Uterus (tissue), 4 donors: Measurements from ENCODE around the gene ASCC3. TPM values are rescaled to one million over a fixed set of nuclear protein-coding genes. Genes with fewer than 3 reads are reported as not detected.
"Not testable (repeated sequence)": the region's sequence is repeated elsewhere in the genome, so short reads cannot be mapped to it uniquely, and the experiment has no call there.

Experiments used
- DNase-seq, 2 donors: peaks; one replicate each; pipeline ENCODE4 v3.0.0-alpha.2; 2019 to 2020
- H3K27ac ChIP-seq, 2 donors: fragments of 200-600 bp; sonication (generic); 1 replicate in 1 of 2; 2 replicates in 1 of 2; pipeline ENCODE4 v1.5.1; 2016 to 2018
- H3K27me3 ChIP-seq, 2 donors: fragments of 200-600 bp; sonication (generic); one replicate each; pipeline ENCODE4 v1.5.1; 2018 to 2019; ENCODE audit warnings: control low read depth in 1 of 2
- H3K36me3 ChIP-seq, 2 donors: fragments of 200-600 bp; sonication (generic); one replicate each; pipeline ENCODE4 v1.5.1; 2019; ENCODE audit warnings: control low read depth in 1 of 2
- H3K4me1 ChIP-seq, 2 donors: fragments of 200-600 bp; sonication (generic); one replicate each; pipeline ENCODE4 v1.5.1; 2018 to 2019; ENCODE audit warnings: control low read depth in 1 of 2
- H3K4me3 ChIP-seq, 2 donors: fragments of 200-600 bp; sonication (generic); 1 replicate in 1 of 2; 2 replicates in 1 of 2; pipeline ENCODE4 v1.5.1; 2018 to 2019; ENCODE audit warnings: mild to moderate bottlenecking in 1 of 2
- H3K9me3 ChIP-seq, 2 donors: fragments of 200-600 bp; sonication (generic); one replicate each; pipeline ENCODE4 v1.5.1; 2019; ENCODE audit warnings: control low read depth in 1 of 2
- CTCF ChIP-seq, 4 experiments: fragments of 200-600 bp in 2 of 4; fragments of 450-650 bp in 2 of 4; sonication (generic) in 2 of 4; IDR thresholded peaks; one replicate each; pipeline ENCODE4 v1.5.1; 2016 to 2019; ENCODE audit warnings: antibody characterized with exemption in 4 of 4, mild to moderate bottlenecking in 2 of 4, moderate library complexity in 1 of 4
- POLR2A ChIP-seq, 2 donors: fragments of 450-650 bp; IDR thresholded peaks; one replicate each; pipeline ENCODE4 v1.6.1; 2016; ENCODE audit warnings: antibody characterized with exemption in 2 of 2, mild to moderate bottlenecking in 1 of 2, moderate library complexity in 1 of 2
- intact Hi-C: fragments of 100-400 bp; cut with DNase I; formaldehyde crosslinking; loops from one replicate; pipeline ENCODE4 v1.15.1; 2023; ENCODE audit warnings: low total_unique reads
- total RNA-seq, 4 donors: library from RNA; depleted of rRNA in 3 of 4; stranded (reverse); fragments of >200 nt in 3 of 4; gene quantifications; one replicate each; pipeline versions ENCODE4 v1.1.0 to v1.2.4, GENCODE V29; 2014 to 2023
- donor health status: DM: yes; HTN: yes; CAD: no.

ASCC3 gene
- total RNA-seq, 4 donors from 2014 or later, result 14.3 to 92.4 (median 33.2) TPM

GRCh38 chr6:100775667-100776066 lies 105.5 kb downstream of the ASCC3 start:
- Histone ChIP-seq H3K9me3 (no peaks in the 10 kb centered on the region), H3K27me3 (no peaks in the 10 kb centered on the region), H3K27ac (no peak overlapping the region), H3K36me3 (no peaks in the 10 kb centered on the region), H3K4me3 (no peak overlapping the region), H3K4me1 (no peaks in the 10 kb centered on the region)
- TF ChIP-seq POLR2A (IDR thresholded peaks at IDR 0.05), result no peak
- TF ChIP-seq CTCF (IDR thresholded peaks at IDR 0.05), result no peak
- intact Hi-C loops, result no loop called here
- DNase-seq, result no peak

GRCh38 chr6:100774681-100775080 lies 106.4 kb downstream of the ASCC3 start:
- no peak for TF ChIP-seq POLR2A (IDR thresholded peaks at IDR 0.05)
- no peak for TF ChIP-seq CTCF (IDR thresholded peaks at IDR 0.05)
- H3K4me3 ChIP-seq, result no peak overlapping the region
- no peaks in the 10 kb centered on the region for H3K36me3 ChIP-seq
- no peak overlapping the region for H3K27ac ChIP-seq
- H3K27me3 ChIP-seq, result no peaks in the 10 kb centered on the region
- no peaks in the 10 kb centered on the region for H3K4me1 ChIP-seq
- intact Hi-C loops, result no loop called here
- no peak for DNase-seq
- no peaks in the 10 kb centered on the region for H3K9me3 ChIP-seq

GRCh38 chr6:100768816-100769351 lies 112.2 kb downstream of the ASCC3 start:
- no peak overlapping the region for H3K4me3 ChIP-seq
- no peaks in the 10 kb centered on the region for H3K4me1 ChIP-seq
- no peak overlapping the region for H3K27ac ChIP-seq
- intact Hi-C loops, result no loop called here
- TF ChIP-seq CTCF (IDR thresholded peaks at IDR 0.05) (no peak), POLR2A (IDR thresholded peaks at IDR 0.05) (no peak)
- no peaks in the 10 kb centered on the region for H3K27me3 ChIP-seq
- DNase-seq, result no peak
- no peaks in the 10 kb centered on the region for H3K9me3 ChIP-seq
- H3K36me3 ChIP-seq, result no peaks in the 10 kb centered on the region

GRCh38 chr6:100763617-100764241 lies 117.4 kb downstream of the ASCC3 start:
- Histone ChIP-seq H3K27me3 (no peaks in the 10 kb centered on the region), H3K4me3 (no peak overlapping the region), H3K4me1 (no peaks in the 10 kb centered on the region), H3K36me3 (no peaks in the 10 kb centered on the region), H3K27ac (no peak overlapping the region), H3K9me3 (no peaks in the 10 kb centered on the region)
- DNase-seq, result no peak
- no peak for TF ChIP-seq CTCF (IDR thresholded peaks at IDR 0.05)
- intact Hi-C loops, result no loop called here

GRCh38 chr6:100761841-100762240 lies 119.3 kb downstream of the ASCC3 start:
- Histone ChIP-seq H3K27me3 (no peaks in the 10 kb centered on the region), H3K27ac (no peak overlapping the region), H3K4me3 (no peak overlapping the region), H3K36me3 (no peaks in the 10 kb centered on the region), H3K4me1 (no peaks in the 10 kb centered on the region), H3K9me3 (no peaks in the 10 kb centered on the region)
- intact Hi-C loops, result no loop called here
- TF ChIP-seq CTCF (IDR thresholded peaks at IDR 0.05), result no peak
- TF ChIP-seq POLR2A (IDR thresholded peaks at IDR 0.05), result no peak
- no peak for DNase-seq

- H3K9me3 ChIP-seq, H3K27me3 ChIP-seq, H3K4me1 ChIP-seq, DNase-seq, H3K36me3 ChIP-seq, intact Hi-C loops, H3K4me3 ChIP-seq, H3K27ac ChIP-seq: not testable (repeated sequence)
Observed at GRCh38 chr6:100758386-100758785, 122.7 kb downstream of the ASCC3 start.
